Astrocyte (in vitro differentiated cells and primary cell): ENCODE data around the gene GPHN.

ENCODE experiments used
- CTCF ChIP-seq: IDR thresholded peaks from 2 replicates; pipeline ENCODE4 v1.5.1; 2011; ENCODE audit warnings: low read depth, mild to moderate bottlenecking, inconsistent platforms, low read length, moderate library complexity; ENCODE audit not compliant: insufficient read depth
- EZH2 ChIP-seq: IDR thresholded peaks from 2 replicates; pipeline ENCODE4 v1.6.1; 2012; ENCODE audit warnings: mild to moderate bottlenecking, low read length, inconsistent platforms; ENCODE audit not compliant: insufficient read depth

GRCh38 chr14:66815687-66816086 lies 307.7 kb downstream of the GPHN start:
- TF ChIP-seq CTCF (no peak), EZH2 (no peak)
